H1 (cell line): ENCODE data around the gene GINS2. TPM values are rescaled to one million over a fixed set of nuclear protein-coding genes. Genes with fewer than 3 reads are reported as not detected.

Experiments
- CTCF ChIA-PET: fragments of 300-600 bp; sonication (Branson Sonifier 250); formaldehyde crosslinking; loops from one replicate; lab custom pipeline; 2021; ENCODE audit not compliant: partially characterized antibody; lab: Charles Lee
- POLR2A ChIA-PET: fragments of 300-600 bp; sonication (Branson Sonifier 250); formaldehyde crosslinking; loops from one replicate; lab custom pipeline; 2021; ENCODE audit warnings: inconsistent platforms; ENCODE audit not compliant: partially characterized antibody; lab: Charles Lee
- DNase-seq, 2 experiments: peaks; one replicate each; pipeline versions ENCODE4 v3.0.0 to v3.0.0-alpha.2; 2010 to 2022; ENCODE audit warnings: low spot score in 2 of 2, low read depth in 1 of 2, mixed read lengths in 1 of 2
- FAIRE-seq: peaks from 2 replicates; lab custom pipeline; 2011; peaks lifted over from hg19 to GRCh38; lab: Jason Lieb, UNC
- H2AFZ ChIP-seq: 2 replicates; pipeline ENCODE4 v1.8.1; 2012; ENCODE audit warnings: low read length, inconsistent platforms
- H2AK5ac ChIP-seq: 2 replicates; pipeline ENCODE4 v1.6.1; 2013; ENCODE audit warnings: low read depth, low read length
- H2BK120ac ChIP-seq: replicated peaks from 2 replicates; pipeline ENCODE3; 2013; ENCODE audit warnings: low read depth, low read length, inconsistent platforms
- H2BK12ac ChIP-seq: 2 replicates; pipeline ENCODE4 v1.6.1; 2013; ENCODE audit warnings: low read depth, low read length
- H2BK15ac ChIP-seq: 2 replicates; pipeline ENCODE4 v1.6.1; 2013; ENCODE audit warnings: low read length
- H2BK20ac ChIP-seq: 2 replicates; pipeline ENCODE4 v1.6.1; 2013; ENCODE audit warnings: low read length
- H2BK5ac ChIP-seq: 2 replicates; pipeline ENCODE4 v1.6.1; 2013; ENCODE audit warnings: low read depth, low read length
- H3K14ac ChIP-seq: 2 replicates; pipeline ENCODE4 v1.6.1; 2013; ENCODE audit warnings: inconsistent platforms; ENCODE audit not compliant: insufficient read length
- H3K18ac ChIP-seq: 2 replicates; pipeline ENCODE4 v1.6.1; 2013; ENCODE audit warnings: low read length; ENCODE audit errors: extremely low read depth
- H3K23ac ChIP-seq: 2 replicates; pipeline ENCODE4 v1.6.1; 2013; ENCODE audit warnings: inconsistent platforms; ENCODE audit not compliant: insufficient read length
- H3K23me2 ChIP-seq: 2 replicates; pipeline ENCODE4 v1.6.1; 2013; ENCODE audit warnings: low read depth, low read length
- H3K27ac ChIP-seq: 2 replicates; pipeline ENCODE4 v1.6.1; 2011; ENCODE audit warnings: low read depth, low read length, inconsistent platforms
- H3K27me3 ChIP-seq, 4 experiments: replicated peaks in 1 of 4; 1 replicate in 1 of 4; 2 replicates in 3 of 4; pipeline versions ENCODE4 v1.6.1 to v1.8.1; 2011 to 2013; ENCODE audit warnings: low read length in 3 of 4, mild to moderate bottlenecking in 3 of 4, inconsistent platforms in 2 of 4, mixed read lengths in 2 of 4, moderate library complexity in 1 of 4; ENCODE audit not compliant: control insufficient read depth in 3 of 4, insufficient read depth in 3 of 4; ENCODE audit errors: extremely low read depth in 1 of 4
- H3K36me3 ChIP-seq, 4 experiments: 2 replicates each; pipeline versions ENCODE4 v1.6.1 to v1.8.1; 2011 to 2013; ENCODE audit warnings: mild to moderate bottlenecking in 4 of 4, low read length in 3 of 4, moderate library complexity in 2 of 4, control low read depth in 1 of 4, inconsistent platforms in 1 of 4; ENCODE audit not compliant: insufficient read depth in 4 of 4, control insufficient read depth in 2 of 4
- H3K4ac ChIP-seq: replicated peaks from 2 replicates; pipeline ENCODE3; 2013; ENCODE audit warnings: low read length, low read depth, mixed read lengths, inconsistent platforms; ENCODE audit not compliant: insufficient read length
- H3K4me1 ChIP-seq, 4 experiments: replicated peaks in 1 of 4; 1 replicate in 1 of 4; 2 replicates in 3 of 4; pipeline versions ENCODE4 v1.6.1 to v1.8.1; 2011 to 2013; ENCODE audit warnings: low read length in 3 of 4, inconsistent platforms in 2 of 4, mixed read lengths in 1 of 4; ENCODE audit not compliant: insufficient read depth in 4 of 4, control insufficient read depth in 3 of 4
- H3K4me2 ChIP-seq, 2 experiments: 2 replicates each; pipeline versions ENCODE4 v1.6.1 to v1.8.1; 2011 to 2013; ENCODE audit warnings: low read depth in 2 of 2, low read length in 2 of 2, control low read depth in 1 of 2, inconsistent platforms in 1 of 2, mild to moderate bottlenecking in 1 of 2; ENCODE audit not compliant: insufficient read depth in 1 of 2
- H3K4me3 ChIP-seq, 4 experiments: fragments of 200-600, 300-600 bp in 1 of 4; sonication (generic), shearing (Covaris generic), sonication (Bioruptor Twin) in 1 of 4; 2 replicates each; pipeline versions ENCODE4 v1.5.1 to v1.8.1; 2011 to 2016; ENCODE audit warnings: low read length in 4 of 4, low read depth in 3 of 4, control low read depth in 2 of 4, inconsistent platforms in 2 of 4, mild to moderate bottlenecking in 2 of 4, mixed read lengths in 1 of 4, moderate library complexity in 1 of 4; ENCODE audit not compliant: insufficient read depth in 2 of 4; ENCODE audit errors: extremely low read depth in 1 of 4
- H3K56ac ChIP-seq: replicated peaks from 2 replicates; pipeline ENCODE3; 2013; ENCODE audit warnings: low read depth, mild to moderate bottlenecking, mixed read lengths, low read length, inconsistent platforms; ENCODE audit not compliant: insufficient read length
- H3K79me1 ChIP-seq: 2 replicates; pipeline ENCODE4 v1.6.1; 2013; ENCODE audit warnings: low read depth, low read length, control low read depth
- H3K79me2 ChIP-seq, 2 experiments: 2 replicates each; pipeline versions ENCODE4 v1.6.1 to v1.8.1; 2012 to 2013; ENCODE audit warnings: low read length in 2 of 2, mild to moderate bottlenecking in 2 of 2, inconsistent platforms in 1 of 2; ENCODE audit not compliant: insufficient read depth in 2 of 2, control insufficient read depth in 1 of 2
- H3K9ac ChIP-seq, 4 experiments: replicated peaks in 1 of 4; 1 replicate in 1 of 4; 2 replicates in 3 of 4; pipeline versions ENCODE4 v1.6.1 to v1.8.1; 2011 to 2013; ENCODE audit warnings: low read depth in 3 of 4, low read length in 3 of 4, control low read depth in 2 of 4, mild to moderate bottlenecking in 2 of 4, moderate library complexity in 2 of 4, inconsistent platforms in 1 of 4; ENCODE audit errors: extremely low read depth in 1 of 4
- H3K9me3 ChIP-seq, 2 experiments: 2 replicates each; pipeline versions ENCODE4 v1.6.1 to v1.8.1; 2012 to 2013; ENCODE audit warnings: mild to moderate bottlenecking in 2 of 2, moderate library complexity in 2 of 2, control low read depth in 1 of 2, inconsistent platforms in 1 of 2, low read depth in 1 of 2, low read length in 1 of 2, mixed read lengths in 1 of 2; ENCODE audit not compliant: insufficient read depth in 2 of 2
- H4K20me1 ChIP-seq, 2 experiments: replicated peaks in 1 of 2; 2 replicates each; pipeline versions ENCODE3 to v1.8.1; 2011 to 2013; ENCODE audit warnings: inconsistent platforms in 2 of 2, low read length in 2 of 2, mild to moderate bottlenecking in 1 of 2; ENCODE audit not compliant: insufficient read depth in 2 of 2, control insufficient read depth in 1 of 2
- H4K5ac ChIP-seq: 2 replicates; pipeline ENCODE4 v1.6.1; 2013; ENCODE audit warnings: low read length, low read depth, mixed read lengths, inconsistent platforms; ENCODE audit not compliant: insufficient read length
- H4K8ac ChIP-seq: 2 replicates; pipeline ENCODE4 v1.8.0; 2013; ENCODE audit warnings: mild to moderate bottlenecking, moderate library complexity, low read length, inconsistent platforms; ENCODE audit not compliant: insufficient read depth; ENCODE audit errors: extremely low read depth
- H4K91ac ChIP-seq: replicated peaks from 2 replicates; pipeline ENCODE3; 2013; ENCODE audit warnings: low read length, mixed read lengths, inconsistent platforms; ENCODE audit not compliant: insufficient read length
- CHD1 ChIP-seq: IDR thresholded peaks from 2 replicates; pipeline ENCODE4 v1.6.1; 2012; ENCODE audit warnings: low read depth, low read length, improper control_type of control experiment
- GTF2F1 ChIP-seq: IDR thresholded peaks from 2 replicates; pipeline ENCODE4 v1.6.1; 2012; ENCODE audit warnings: low read depth, low read length, improper control_type of control experiment, borderline replicate concordance
- HDAC6 ChIP-seq: IDR thresholded peaks from one replicate; pipeline ENCODE4 v1.7.1; 2012; ENCODE audit warnings: low read depth, mild to moderate bottlenecking, inconsistent platforms, low read length, moderate library complexity
- POLR2AphosphoS5 ChIP-seq: IDR thresholded peaks from 2 replicates; pipeline ENCODE4 v1.6.1; 2011; ENCODE audit warnings: low read depth, low read length
- YY1 ChIP-seq: IDR thresholded peaks from 2 replicates; pipeline ENCODE4 v1.6.1; 2011; ENCODE audit warnings: low read depth, mild to moderate bottlenecking, low read length
- WGBS, 2 experiments: shearing (Covaris generic) in 1 of 2; methylation state at CpG; one replicate each; pipeline versions ENCODE4 v1.1.6 to v1.1.7; 2013 to 2015; ENCODE audit warnings: low lambda C conversion rate in 2 of 2, mixed read lengths in 2 of 2, inconsistent platforms in 1 of 2, low coverage in 1 of 2, missing lambda C conversion rate in 1 of 2; ENCODE audit not compliant: insufficient replicate concordance in 2 of 2, insufficient coverage in 1 of 2, insufficient read length in 1 of 2; ENCODE audit errors: extremely low coverage in 1 of 2, missing lambda C conversion rate in 1 of 2; 5-methylcytosine and 5-hydroxymethylcytosine counted together
- polyA plus RNA-seq, 7 experiments: library from polyadenylated mRNA; depleted of rRNA in 3 of 7; stranded (reverse) in 5 of 7; unstranded in 2 of 7; fragments of >200 nt in 5 of 7; fragments of 200-250 nt in 2 of 7; gene quantifications; 1 replicate in 5 of 7; 2 replicates in 1 of 7; 4 replicates in 1 of 7; pipeline versions ENCODE4 v1.2.1 to v1.2.3, GENCODE V29; 2011 to 2013; ENCODE audit warnings: missing spikeins in 2 of 7, mixed read lengths in 2 of 7
- total RNA-seq: library from RNA; stranded (reverse); fragmentation: NEBNext Ultra II Directional; extraction: Animal tissue kit (Norgen Biotek cat#: 25700); gene quantifications from 2 replicates; pipeline ENCODE4 v1.2.1, GENCODE V29; 2021
- TF ChIP-seq, protein P1 (sequence below): IDR thresholded peaks from 2 replicates; pipeline ENCODE4 v1.6.1; 2012; ENCODE audit warnings: low read length, inconsistent platforms
- TF ChIP-seq, protein P2 (sequence below): IDR thresholded peaks from 2 replicates; pipeline ENCODE4 v1.6.1; 2011; ENCODE audit warnings: low read depth, mild to moderate bottlenecking, low read length; ENCODE audit not compliant: insufficient read depth

GINS2 gene
- total and polyA plus RNA-seq, 2 of the 8 experiments (the other 6 are each of a cell fraction or from before 2014, with no cell fraction given): 29.4 to 59.1 TPM

DNA sequence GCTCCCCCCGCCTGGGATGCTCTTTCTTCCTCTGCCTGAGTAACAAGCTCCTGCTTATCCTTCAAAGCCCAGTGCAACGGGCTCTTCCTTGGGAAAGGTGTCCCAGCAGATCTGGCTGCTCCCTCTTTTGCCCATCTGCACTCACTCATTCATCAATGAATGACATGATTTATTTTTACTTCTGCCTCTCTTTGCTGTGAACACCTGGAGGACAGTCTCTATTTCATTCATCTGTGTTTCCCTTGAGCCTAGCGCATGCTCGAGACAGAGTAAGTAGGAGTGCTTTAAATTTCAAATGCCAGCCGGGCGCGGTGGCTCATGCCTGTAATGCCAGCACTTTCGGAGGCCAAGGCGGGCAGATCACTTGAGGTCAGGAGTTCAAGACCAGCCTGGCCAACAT, 22.0 kb upstream of the GINS2 start:
- Histone ChIP-seq H2BK12ac (no peak overlapping the region), H3K4ac (no peak overlapping the region), H2BK15ac (no peak overlapping the region), H3K79me1 (no peaks in the 10 kb centered on the region), H2BK120ac (no peak overlapping the region), H4K91ac (no peak overlapping the region), H3K79me2 (no peaks in the 10 kb centered on the region), H2AK5ac (no peak overlapping the region), H3K9ac (no peak overlapping the region; a peak in 1 of 7 replicates), H3K23me2 (peaks cover 1% of the 10 kb centered on the region; the same call in 1 of the 2 replicates), H3K56ac (no peak overlapping the region), H4K8ac (no peak overlapping the region), H3K4me3 (no peak overlapping the region), H3K27me3 (peaks cover 0 to 7% (median 2%) of the 10 kb centered on the region in 4 experiments; a peak in 3 of 7 replicates), H4K20me1 (peaks cover 0 to 2% of the 10 kb centered on the region in 2 experiments), H2BK20ac (no peak overlapping the region), H2BK5ac (no peak overlapping the region), H2AFZ (no peak overlapping the region), H3K27ac (no peak overlapping the region), H3K4me2 (no peak overlapping the region), H3K18ac (no peak overlapping the region), H3K9me3 (peaks cover 5 to 6% of the 10 kb centered on the region in 2 experiments; a peak in 3 of 4 replicates), H3K36me3 (no peaks in the 10 kb centered on the region), H4K5ac (no peak overlapping the region), H3K4me1 (peaks cover 0 to 7% (median 6%) of the 10 kb centered on the region in 4 experiments; a peak in 6 of 7 replicates), H3K23ac (no peak overlapping the region), H3K14ac (no peak overlapping the region)
- DNase-seq (no peak), FAIRE-seq (no peak)
- POLR2A ChIA-PET: interaction anchor here (1.2 kb wide), 1 partner anchor 38 kb away, joined by 3 read pairs; no protein-coding TSS in a partner anchor
- 86% methylated on average over 9 of the region's 9 CpGs; no CpG with 5 or more reads in 1 of the 2 experiments for WGBS, 2 experiments
- CTCF ChIA-PET: interaction anchor here (0.6 to 20.7 kb wide), 5 partner anchors 8 to 780 kb away, joined by 3 to 620 read pairs (median 9); partner anchors contain the start of gene GINS2
- TF ChIP-seq POLR2AphosphoS5: no peak
- TF ChIP-seq HDAC6: no peak
- TF ChIP-seq CHD1: no peak
- TF ChIP-seq, protein P1, sequence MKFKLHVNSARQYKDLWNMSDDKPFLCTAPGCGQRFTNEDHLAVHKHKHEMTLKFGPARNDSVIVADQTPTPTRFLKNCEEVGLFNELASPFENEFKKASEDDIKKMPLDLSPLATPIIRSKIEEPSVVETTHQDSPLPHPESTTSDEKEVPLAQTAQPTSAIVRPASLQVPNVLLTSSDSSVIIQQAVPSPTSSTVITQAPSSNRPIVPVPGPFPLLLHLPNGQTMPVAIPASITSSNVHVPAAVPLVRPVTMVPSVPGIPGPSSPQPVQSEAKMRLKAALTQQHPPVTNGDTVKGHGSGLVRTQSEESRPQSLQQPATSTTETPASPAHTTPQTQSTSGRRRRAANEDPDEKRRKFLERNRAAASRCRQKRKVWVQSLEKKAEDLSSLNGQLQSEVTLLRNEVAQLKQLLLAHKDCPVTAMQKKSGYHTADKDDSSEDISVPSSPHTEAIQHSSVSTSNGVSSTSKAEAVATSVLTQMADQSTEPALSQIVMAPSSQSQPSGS: no peak
- TF ChIP-seq, protein P2, sequence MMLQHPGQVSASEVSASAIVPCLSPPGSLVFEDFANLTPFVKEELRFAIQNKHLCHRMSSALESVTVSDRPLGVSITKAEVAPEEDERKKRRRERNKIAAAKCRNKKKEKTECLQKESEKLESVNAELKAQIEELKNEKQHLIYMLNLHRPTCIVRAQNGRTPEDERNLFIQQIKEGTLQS: no peak
- no peak for TF ChIP-seq GTF2F1
- TF ChIP-seq YY1: no peak
